GM19397 (cell line): ENCODE measurements around the gene ITPR2.
"Not testable (repeated sequence)": the region's sequence is repeated elsewhere in the genome, so short reads cannot be mapped to it uniquely, and the experiment has no call there.

Source experiments
- ATAC-seq: cut with Tn5 transposase; IDR thresholded peaks from one replicate; pipeline ENCODE4 v1.9.1; 2021; ENCODE audit warnings: mild to moderate bottlenecking, moderate library complexity; ENCODE audit not compliant: unreplicated experiment

Gene ITPR2

DNA sequence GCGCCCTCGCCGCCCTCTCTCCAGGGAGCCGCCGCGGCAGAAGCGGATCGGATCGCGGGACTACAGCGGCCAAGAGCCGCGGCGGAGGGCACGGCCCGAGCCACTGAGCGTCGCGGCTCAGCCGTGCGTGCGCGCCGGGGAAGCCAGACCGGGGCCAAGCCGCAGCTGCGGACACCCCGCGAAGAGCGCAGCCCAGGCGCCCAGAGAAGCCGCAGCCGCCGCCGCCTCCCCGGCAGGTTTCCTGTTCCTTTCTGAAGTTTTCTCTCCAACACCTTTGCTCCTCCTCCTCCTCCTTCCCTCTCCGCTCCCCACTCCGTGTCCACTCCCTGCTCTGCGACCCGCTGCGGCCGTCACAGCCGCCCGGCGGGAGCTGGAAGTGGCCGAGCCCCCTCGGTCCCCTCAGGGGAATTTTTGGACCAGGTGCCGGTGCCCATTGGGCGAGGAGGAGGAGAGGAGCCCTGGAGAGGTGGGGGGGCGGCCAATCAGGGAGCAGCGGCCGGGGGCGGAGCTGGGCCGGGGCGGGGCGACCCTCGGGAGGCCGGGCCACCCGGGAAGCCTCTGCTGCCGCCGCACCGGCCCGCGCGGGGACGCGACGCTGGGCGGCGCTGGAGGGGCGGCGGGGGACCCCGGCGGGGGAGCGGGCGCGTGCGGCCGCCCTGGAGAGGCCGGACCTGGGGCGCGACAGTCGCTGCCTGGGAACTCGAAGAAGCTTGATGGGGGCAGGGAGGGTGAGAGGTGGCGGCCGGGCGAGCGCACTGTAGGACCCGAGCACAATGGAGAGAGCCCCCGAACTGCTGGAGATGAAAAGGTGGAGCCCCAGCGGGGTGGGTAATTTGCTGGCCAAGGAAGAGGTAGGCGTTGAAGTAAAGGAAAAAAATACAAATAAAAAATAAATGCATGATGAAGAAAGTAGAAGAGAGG lies at the start of gene ITPR2:
TSS of gene ITPR2 (minus strand) at position 373 of the 921 bp plus-strand sequence. CDS start 413 bp downstream, outside the sequence.
- ATAC-seq, result peak; percentile 77

DNA sequence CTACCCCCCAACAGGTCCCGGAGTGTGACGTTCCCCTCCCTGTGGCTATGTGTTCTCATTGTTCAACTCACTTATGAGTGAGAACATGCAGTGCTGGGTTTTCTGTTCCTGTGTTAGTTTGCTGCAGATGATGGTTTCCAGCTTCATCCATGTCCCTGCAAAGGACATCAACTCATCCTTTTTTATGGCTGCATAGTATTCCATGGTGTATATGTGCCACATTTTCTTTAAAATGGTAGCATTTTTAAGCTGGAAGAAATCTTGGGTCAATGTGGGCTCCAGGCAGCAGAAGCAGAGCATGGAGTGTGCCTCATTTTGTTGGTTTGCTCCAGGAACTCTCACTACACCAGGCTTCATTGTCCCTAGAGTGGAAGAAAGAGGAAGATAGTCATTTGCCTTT lies 47.6 kb upstream of the ITPR2 start:
- no peak for ATAC-seq

DNA sequence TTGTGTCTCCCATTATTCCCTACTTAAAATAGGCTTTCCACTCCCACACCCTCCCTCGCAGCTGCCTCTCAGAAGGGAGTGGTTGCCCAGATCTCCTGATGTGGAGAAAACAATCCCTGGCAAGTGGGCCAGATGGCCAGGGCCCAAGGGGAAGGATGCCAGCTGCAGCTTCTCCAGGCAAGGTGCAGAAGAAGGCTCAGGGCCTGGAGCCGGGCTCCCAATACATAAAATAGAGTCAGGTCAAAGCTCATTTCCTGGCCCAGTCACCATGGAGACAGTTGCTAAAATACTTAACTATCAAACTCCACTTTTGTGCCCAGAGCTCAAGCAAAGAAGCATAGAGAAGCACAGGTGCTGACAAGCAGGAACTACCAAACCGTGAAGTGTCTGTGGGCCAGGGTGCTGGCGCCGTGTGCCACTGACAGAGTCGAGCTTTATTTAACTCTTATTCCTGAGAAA lies 45.7 kb upstream of the ITPR2 start:
- ATAC-seq, result peak; percentile 75

DNA sequence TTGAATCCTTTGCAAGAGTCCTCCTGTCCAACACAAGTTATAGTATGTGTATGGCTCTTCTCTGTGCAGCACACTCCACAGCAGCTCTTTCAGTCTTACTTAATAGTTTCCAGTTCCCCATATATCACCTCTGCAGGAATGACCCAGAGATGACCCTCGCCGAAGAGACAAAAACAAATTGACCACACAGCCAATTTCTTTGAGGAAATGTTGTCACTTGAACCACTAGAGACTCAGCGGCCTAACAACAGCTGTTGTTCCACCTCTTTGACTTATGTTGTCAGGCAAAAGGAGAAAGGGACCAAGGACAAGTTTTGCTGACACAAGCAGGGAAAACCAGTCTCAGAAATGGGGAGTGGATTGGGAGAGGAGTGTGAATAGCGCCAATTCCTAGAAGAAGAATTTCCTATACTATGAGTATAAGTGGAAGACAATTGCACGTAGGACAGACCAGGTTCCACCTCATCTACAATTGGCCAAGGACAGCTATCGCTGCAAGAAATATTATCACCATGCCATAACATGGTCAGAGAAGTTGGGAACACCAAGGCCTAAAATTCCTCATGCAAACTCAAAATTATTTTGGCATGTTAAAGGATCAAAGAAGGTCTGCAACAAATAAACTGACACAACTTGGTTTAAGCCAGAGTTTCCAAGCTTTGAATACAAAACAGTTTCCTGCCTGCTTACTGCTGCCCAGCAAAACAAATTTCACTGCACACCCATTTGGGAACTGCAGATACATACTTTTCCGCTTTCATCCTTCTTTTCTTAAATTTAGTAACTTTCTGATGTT lies 41.7 kb upstream of the ITPR2 start:
- ATAC-seq, result peak; percentile 40

DNA sequence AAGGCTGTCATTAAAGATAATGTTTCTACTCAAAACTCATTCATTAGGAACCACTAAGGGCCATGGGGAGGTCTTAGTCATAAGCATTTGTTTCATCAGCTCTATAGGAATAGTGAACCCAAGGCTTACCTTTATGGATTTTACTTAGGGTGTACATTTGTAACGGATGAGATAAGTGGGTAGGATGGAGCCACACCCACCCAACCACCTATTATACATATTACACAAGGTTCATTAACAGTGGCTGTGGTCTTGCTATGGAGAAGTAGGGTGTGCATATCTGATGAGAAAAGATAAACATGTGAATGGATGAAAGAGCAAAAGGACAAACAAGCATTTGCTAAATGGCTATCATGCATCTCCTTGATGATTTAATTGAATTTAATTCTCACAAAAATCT lies 39.6 kb upstream of the ITPR2 start:
- ATAC-seq, result no peak

DNA sequence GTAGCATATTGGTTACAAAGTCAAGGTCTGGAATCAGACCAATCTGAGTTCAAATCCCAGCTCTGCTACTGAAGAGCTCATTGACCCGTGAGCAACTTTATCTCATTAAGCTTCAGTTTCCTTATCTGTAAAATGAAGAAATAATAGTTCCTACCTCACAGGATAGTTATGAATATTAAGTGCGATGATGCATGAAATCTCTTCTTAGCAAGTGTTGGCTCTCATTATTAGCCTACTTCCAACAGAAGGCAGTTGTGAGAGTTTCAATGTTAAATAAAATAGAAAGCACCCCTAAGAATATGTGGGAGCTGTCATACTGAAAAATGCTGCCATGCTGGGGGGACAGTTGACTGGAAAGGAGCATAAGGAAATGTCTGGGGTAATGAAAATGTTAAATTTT lies 39.0 kb upstream of the ITPR2 start:
- no peak for ATAC-seq

DNA sequence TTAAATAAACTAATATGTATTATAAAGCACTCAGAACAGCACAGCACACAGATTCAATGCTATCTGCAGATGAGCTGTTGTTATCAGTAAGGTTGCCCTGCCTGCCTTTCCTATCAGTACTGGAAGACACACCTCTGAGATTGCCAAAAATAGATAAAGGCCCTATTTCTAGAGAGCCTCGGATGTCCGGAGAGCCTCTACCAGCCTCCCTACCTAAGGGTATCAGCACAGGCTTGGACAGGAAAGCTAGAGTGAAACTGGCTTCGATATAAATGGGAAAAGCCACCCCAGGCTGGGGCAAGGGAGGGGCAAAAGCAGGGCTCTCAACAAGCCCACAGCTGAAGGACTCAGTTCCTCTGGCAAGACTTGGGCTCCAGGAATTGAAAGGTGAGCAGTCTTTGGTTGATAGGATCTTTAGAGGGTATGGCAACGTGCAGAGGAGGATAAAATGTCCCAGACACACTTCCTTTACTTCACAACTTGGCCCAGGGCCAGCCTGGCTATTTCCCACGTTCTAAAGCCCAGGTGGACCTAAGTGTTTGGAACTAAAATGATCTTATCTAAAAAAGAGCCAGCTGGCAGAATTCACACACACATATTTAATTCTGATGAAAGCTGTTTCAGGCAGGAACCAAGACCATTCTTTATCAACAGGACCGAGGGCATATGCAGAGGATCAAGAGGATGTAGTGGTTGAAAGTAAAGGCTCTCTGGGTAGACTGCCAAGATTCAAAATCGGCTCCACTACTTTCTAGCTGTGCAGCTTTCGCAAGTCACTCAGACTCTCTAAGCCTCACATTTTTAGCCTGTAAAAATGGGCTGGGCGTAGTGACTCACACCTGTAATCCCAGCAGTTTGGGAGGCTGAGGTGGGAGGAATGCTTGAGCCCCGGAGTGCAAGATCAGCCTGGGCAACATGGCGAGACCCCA lies 37.8 kb upstream of the ITPR2 start:
- ATAC-seq, result no peak

DNA sequence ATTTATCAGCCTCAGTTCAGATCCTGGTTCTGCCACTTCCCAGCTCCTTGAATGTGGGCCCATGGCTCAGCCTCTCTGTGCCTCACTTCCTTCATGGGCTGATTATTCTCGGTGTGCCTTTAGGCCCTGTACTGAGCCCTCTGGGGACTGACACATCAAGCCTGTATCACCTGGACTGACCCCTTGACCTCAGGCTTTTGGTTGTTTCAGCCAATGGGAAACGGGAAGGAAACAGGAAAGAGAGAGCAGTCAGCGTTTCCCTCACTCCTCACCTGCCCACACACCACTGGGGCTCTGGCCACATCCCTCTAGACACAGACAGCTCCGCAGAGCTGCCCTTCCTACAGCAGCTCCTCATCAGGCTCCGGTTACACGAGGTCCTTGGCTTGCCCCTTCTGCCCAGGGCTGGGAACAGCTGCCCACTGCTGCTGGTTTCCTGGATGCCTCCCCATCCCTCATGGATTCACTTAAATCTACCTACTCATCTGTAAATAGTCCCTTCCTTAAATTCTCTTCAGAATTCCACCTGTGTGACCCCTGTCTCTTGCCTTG lies 37.0 kb upstream of the ITPR2 start:
- ATAC-seq, result no peak

DNA sequence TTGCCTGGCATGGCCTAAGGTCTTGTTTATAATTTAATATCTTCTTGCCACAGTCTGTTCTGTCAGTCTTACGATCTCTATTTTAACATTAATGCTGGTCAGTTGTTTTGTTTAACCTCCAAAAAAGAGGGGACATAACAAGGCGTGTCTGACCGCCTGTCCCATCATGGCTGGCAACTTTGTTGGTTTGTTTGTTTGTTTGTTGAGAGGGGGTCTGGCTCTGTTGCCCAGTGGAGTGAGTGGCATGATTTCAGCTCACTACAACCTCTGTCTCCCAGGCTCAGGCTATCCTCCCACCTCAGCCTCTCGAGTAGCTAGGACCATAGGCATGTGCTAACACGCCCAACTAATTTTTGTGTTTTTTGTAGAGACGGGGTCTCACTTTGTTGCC lies 36.1 kb upstream of the ITPR2 start:
- no peak for ATAC-seq

DNA sequence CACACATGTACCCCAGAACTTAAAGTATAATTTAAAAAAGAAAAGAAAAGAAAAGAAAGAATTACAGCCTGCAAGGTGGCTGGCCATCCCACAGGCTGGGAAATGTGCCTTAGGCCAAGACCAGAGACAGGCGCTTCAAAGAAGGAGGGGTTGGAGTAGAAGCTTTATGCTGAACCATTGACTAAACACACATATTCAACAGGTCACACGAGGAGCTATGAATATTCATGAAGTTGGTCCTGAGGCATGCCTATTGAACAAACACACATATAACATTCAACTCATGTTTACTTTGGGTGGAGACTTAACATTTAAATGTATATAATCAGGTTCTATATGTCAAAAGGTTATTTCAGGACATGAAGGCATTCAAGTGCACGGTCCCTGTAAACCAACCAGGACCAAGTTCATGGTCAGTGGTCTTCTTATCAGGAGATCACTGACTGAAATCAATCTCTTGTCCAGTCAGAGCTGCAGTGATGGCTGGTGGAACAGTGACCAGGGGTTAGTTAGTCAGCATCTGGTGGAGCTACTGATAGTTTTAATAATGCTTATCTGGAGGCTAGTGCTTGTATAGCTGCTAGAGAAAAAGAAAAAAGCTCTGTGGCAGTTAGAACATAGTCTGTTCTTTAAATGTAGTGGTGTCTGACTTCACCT lies 35.6 kb upstream of the ITPR2 start:
- ATAC-seq, result no peak

DNA sequence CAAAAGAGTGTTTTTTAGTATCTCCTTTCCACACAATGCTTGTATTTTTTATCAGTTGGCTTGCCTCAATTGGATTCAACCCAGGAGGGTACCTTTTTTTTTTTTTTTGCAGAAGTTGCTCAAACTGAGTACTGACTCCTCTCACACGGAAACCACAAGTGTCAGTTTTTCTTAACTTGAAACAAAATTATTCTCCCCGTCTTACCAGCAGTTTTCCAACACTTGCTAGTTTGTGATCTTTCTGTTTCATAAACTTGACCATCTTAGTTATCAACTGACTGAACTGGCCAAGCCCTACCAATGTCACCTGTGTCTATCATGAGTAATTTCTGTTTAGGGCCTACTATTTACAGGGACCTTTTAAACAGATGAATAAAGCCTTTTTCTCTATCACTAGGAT lies 34.1 kb upstream of the ITPR2 start:
- peak; percentile 55 for ATAC-seq

DNA sequence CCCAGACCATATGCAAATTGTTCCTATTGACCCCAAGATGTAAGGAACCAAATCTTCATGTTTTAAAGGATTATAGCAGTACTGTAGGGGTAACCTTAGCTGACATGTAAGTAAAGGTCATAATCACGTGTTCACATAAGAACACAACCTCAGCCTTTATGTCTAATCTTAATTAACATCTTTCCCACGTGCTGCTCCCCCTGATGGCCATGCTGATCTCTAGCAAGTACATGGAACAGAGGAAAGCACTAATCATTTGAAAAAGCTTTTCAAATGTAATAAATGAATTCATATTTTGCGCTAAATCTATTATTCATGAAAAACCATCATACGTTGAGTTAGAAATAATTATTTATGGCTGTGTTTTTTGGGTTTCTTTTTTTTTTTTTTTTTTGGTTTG lies 30.5 kb upstream of the ITPR2 start:
- ATAC-seq, result no peak

DNA sequence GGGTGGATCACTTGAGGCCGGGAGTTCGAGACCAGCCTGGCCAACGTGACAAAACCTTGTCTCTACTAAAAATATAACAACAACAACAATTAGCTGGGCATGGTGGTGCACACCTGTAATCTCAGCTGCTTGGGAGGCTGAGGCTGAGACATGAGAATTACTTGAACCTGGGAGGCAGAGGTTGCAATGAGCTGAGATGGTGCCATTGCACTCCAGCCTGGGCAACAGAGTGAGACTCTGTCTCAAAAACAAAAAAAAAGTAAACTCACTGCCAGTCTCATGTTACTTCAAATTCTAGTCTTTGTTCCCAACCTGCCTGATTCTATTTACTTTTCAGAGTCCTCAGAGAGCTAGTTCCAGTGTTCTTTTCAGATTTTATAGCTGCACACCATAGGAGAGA lies 29.8 kb upstream of the ITPR2 start:
- ATAC-seq, result not testable (repeated sequence)

DNA sequence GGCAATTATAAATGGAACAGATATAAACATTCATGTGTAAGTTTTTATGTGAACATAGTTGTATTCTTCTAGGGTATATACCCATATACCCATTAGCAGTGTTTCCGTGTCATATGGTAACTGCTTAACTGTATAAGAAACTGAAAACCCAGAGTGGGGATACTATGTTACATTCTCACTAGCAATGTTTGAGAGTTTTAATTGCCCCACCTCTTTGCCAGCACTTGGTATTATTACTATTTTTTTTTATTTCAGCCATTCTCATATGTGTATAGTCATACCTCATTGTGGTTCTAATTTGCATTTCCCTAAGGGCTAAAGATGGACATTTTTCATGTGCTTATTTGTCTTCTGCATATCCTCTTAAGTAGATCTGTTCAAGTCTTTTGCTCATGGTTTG lies 28.7 kb upstream of the ITPR2 start:
- no peak for ATAC-seq

DNA sequence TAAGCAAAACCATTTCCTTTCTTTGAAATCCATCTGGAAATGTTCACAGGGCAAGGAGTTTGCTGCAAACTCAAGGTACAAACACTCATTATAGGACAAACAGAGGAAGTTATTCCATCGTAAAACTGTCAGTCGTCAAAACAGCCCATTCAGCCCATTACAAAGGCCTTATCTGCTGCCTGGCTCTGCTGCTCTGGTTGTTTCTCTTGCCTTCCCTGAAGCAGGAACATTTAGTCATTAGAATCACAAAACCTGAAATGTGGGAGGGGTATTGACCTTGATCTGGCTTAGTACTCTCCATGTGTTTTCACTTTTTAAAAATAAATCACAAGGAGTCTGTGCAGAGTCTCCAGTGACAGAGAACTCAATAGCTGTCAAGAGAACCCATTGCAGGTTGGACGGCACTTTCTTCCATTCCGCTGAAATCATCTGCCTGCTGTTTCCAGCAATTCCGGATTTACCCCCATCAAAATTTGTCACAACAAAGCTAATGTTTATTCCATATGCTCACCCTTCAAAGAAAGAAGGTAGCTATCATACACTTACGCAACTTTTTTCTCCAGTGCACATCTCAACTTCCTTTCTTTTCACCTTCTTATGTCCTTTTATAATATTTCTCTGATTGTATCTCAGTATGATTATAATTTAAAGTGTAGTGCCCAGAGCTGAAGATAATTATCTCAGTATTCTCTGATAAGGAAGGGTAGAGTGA lies 24.6 kb upstream of the ITPR2 start:
- ATAC-seq, result no peak

DNA sequence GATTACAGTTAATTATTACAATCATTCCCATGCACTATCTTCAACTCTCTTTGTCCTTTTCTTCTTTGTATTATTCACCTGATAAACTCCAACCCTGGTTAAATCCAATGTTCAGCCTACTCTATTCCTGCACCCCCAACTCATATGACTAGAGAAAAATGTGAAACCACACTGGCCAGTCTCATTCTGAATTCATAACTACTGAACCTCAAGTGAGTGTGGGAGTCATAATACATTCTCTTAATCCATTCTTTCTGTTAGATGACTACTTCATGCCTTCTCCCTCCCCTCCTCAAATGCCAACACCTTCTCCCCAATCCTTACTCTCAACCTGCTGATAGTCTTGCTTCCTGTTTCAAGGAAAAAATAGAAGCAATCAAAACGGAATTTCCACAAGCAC lies 22.3 kb upstream of the ITPR2 start:
- no peak for ATAC-seq

DNA sequence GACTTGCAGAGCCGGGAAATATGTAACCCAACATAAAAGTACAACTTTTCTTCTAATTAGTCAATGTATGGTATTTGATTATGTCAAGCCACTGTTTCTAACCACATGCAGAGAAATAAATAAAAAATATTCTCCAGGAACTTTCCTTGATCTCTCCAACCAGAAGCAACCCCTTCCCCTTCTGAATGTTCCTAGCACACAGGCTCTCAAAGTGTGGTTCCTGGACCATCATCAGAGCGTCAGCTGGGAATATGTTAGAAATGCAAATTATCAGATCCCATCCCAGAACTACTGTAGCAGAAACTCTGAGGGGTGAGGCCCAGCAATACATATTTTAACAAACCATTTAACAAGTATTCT lies 21.0 kb upstream of the ITPR2 start:
- no peak for ATAC-seq

DNA sequence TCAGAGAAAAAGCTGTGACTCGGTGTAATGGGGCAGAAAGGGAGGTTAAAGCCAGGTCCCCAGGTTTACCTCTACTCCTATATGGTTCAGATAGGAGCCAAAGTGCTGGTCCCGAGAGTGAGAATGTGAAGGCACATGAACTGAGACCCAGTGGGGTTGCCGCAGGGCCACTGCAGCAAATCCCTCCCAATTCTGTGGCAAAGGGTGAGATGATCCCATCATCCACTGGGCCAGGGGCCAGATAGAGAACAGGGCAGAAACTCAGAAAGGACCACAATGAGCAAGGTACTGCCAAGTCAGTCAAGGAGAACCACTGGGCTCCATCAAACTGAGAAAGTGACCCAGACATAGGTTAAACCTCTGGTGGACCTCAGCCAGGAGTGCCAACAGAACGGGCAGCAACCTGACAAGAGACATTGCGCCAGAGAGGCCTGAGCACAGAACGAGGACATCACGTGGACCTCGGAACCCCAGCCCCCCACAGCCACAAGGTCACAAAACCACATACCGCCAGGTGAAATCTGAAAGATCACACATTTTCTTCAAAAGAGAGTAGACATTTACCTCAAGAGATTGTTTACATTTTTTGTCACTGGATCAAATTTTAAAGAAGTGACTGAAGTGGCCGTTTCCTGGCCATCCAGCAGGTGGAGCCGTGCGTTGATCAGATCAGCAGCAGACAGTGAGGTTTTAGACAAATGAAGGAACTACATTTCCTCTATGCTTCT lies 20.5 kb upstream of the ITPR2 start:
- no peak for ATAC-seq
